Endodermal cell (in vitro differentiated cells): ENCODE results near the gene CACNA1D. TPM values are rescaled to one million over a fixed set of nuclear protein-coding genes. Genes with fewer than 3 reads are reported as not detected.
A peak's percentile ranks its signal among the peaks of the same experiment; 100 is the strongest.

Experiments
- DNase-seq: peaks from one replicate; pipeline ENCODE4 v3.0.0-alpha.2; 2017
- H3K27ac ChIP-seq: 2 replicates; pipeline ENCODE4 v1.5.1; 2013; ENCODE audit warnings: mild to moderate bottlenecking, low read depth, low read length, moderate library complexity
- H3K27me3 ChIP-seq: 2 replicates; pipeline ENCODE4 v1.6.1; 2013; ENCODE audit warnings: mild to moderate bottlenecking, low read length, moderate library complexity; ENCODE audit not compliant: insufficient read depth, control insufficient read depth, poor library complexity, severe bottlenecking
- H3K36me3 ChIP-seq: 2 replicates; pipeline ENCODE4 v1.7.0; 2013; ENCODE audit warnings: mild to moderate bottlenecking, low read length, moderate library complexity; ENCODE audit not compliant: control insufficient read depth, insufficient read depth
- H3K4me1 ChIP-seq: one replicate; pipeline ENCODE4 v1.7.0; 2013; ENCODE audit warnings: low read length; ENCODE audit not compliant: control insufficient read depth, insufficient read depth
- H3K4me3 ChIP-seq: 2 replicates; pipeline ENCODE4 v1.5.1; 2013; ENCODE audit warnings: mild to moderate bottlenecking, low read length, moderate library complexity
- H3K9ac ChIP-seq: 2 replicates; pipeline ENCODE4 v1.6.1; 2013; ENCODE audit warnings: mild to moderate bottlenecking, low read length, moderate library complexity; ENCODE audit not compliant: poor library complexity, severe bottlenecking; ENCODE audit errors: extremely low read depth
- H3K9me3 ChIP-seq: 2 replicates; pipeline ENCODE4 v1.6.1; 2013; ENCODE audit warnings: mild to moderate bottlenecking, low read length, moderate library complexity; ENCODE audit not compliant: control insufficient read depth
- H3K27ac Mint-ChIP-seq: 2 replicates; pipeline ENCODE4 v1.8.0; 2020; ENCODE audit warnings: mixed read lengths
- H3K27me3 Mint-ChIP-seq: 2 replicates; pipeline ENCODE4 v1.8.0; 2021; ENCODE audit warnings: mild to moderate bottlenecking, mixed read lengths; ENCODE audit not compliant: insufficient read depth
- H3K36me3 Mint-ChIP-seq: 2 replicates; pipeline ENCODE4 v1.8.0; 2020; ENCODE audit warnings: low read depth, mixed read lengths
- H3K4me1 Mint-ChIP-seq: 2 replicates; pipeline ENCODE4 v1.8.0; 2020; ENCODE audit warnings: mixed read lengths
- H3K4me3 Mint-ChIP-seq: 2 replicates; pipeline ENCODE4 v1.8.0; 2020; ENCODE audit warnings: mild to moderate bottlenecking, moderate library complexity, mixed read lengths
- H3K9me3 Mint-ChIP-seq: 2 replicates; pipeline ENCODE4 v1.8.0; 2020; ENCODE audit warnings: mild to moderate bottlenecking, mixed read lengths
- WGBS, 2 experiments: methylation state at CpG; one replicate each; pipeline versions ENCODE4 v1.1.5 to v1.1.7; 2013; ENCODE audit warnings: missing lambda C conversion rate in 2 of 2, mixed read lengths in 1 of 2; ENCODE audit not compliant: insufficient coverage in 1 of 2, insufficient read length in 1 of 2; 5-methylcytosine and 5-hydroxymethylcytosine counted together
- total RNA-seq, 2 donors: library from RNA; stranded (reverse); fragmentation: NEBNext Ultra II Directional in 1 of 2; extraction: Animal tissue kit (Norgen Biotek cat#: 25700) in 1 of 2; gene quantifications; 2 replicates in 1 of 2; 3 replicates in 1 of 2; pipeline ENCODE4 v1.2.1, GENCODE V29; 2021
- TF ChIP-seq, protein P1 (sequence below): fragments of 200-600 bp; sonication (generic); conservative IDR thresholded peaks from 2 replicates; pipeline ENCODE4 v1.5.0; 2021; ENCODE audit warnings: antibody characterized with exemption, mild to moderate bottlenecking

The CACNA1D gene
- total RNA-seq, 2 donors from 2014 or later, result 2.2 to 3.8 TPM

GRCh38 chr3:53846851-53847155 lies 352.4 kb downstream of the CACNA1D start:
- Mint-ChIP-seq H3K27me3 (peaks cover 19% of the 10 kb centered on the region), H3K4me1 (peaks cover 34% of the 10 kb centered on the region), H3K4me3 (peak overlapping the region; percentile 66), H3K27ac (no peak overlapping the region), H3K9me3 (no peaks in the 10 kb centered on the region), H3K36me3 (peaks cover 4% of the 10 kb centered on the region)
- Histone ChIP-seq H3K4me1 (peaks cover 17% of the 10 kb centered on the region), H3K36me3 (no peaks in the 10 kb centered on the region), H3K27me3 (peaks cover 18% of the 10 kb centered on the region), H3K9ac (no peak overlapping the region), H3K9me3 (no peaks in the 10 kb centered on the region), H3K4me3 (peak overlapping the region; percentile 81), H3K27ac (no peak overlapping the region)
- TF ChIP-seq, protein P1, sequence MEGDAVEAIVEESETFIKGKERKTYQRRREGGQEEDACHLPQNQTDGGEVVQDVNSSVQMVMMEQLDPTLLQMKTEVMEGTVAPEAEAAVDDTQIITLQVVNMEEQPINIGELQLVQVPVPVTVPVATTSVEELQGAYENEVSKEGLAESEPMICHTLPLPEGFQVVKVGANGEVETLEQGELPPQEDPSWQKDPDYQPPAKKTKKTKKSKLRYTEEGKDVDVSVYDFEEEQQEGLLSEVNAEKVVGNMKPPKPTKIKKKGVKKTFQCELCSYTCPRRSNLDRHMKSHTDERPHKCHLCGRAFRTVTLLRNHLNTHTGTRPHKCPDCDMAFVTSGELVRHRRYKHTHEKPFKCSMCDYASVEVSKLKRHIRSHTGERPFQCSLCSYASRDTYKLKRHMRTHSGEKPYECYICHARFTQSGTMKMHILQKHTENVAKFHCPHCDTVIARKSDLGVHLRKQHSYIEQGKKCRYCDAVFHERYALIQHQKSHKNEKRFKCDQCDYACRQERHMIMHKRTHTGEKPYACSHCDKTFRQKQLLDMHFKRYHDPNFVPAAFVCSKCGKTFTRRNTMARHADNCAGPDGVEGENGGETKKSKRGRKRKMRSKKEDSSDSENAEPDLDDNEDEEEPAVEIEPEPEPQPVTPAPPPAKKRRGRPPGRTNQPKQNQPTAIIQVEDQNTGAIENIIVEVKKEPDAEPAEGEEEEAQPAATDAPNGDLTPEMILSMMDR, result no peak
- no peak for DNase-seq
- 87 to 88% methylated on average over 8 to 10 of the region's 10 CpGs for WGBS, 2 experiments

DNA sequence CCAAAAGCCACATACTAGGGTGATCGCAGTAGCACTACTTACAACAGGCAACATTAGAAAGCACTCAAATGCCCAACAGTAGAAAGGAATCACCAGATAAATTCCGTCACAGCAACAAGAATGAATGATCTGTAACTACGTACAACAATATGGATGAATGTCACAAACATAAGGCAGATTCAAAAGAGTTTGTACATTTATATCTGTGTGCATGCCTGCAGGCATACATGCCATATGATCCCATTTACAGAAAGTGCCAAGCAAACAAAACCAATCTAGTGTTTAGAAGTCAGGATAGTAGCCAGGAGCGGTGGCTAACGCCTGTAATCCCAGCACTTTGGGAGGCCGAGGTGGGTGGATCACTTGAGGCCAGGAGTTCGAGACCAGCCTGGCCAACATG lies 355.5 kb downstream of the CACNA1D start:
- WGBS, 2 experiments, result 94 to 97% methylated on average over 4 to 7 of the region's 7 CpGs
- DNase-seq, result no peak
- Mint-ChIP-seq H3K9me3 (no peaks in the 10 kb centered on the region), H3K27me3 (peaks cover 19% of the 10 kb centered on the region), H3K36me3 (peaks cover 4% of the 10 kb centered on the region), H3K4me1 (peaks cover 6% of the 10 kb centered on the region), H3K4me3 (no peak overlapping the region), H3K27ac (no peak overlapping the region)
- Histone ChIP-seq H3K4me1 (peaks cover 4% of the 10 kb centered on the region), H3K4me3 (no peak overlapping the region), H3K9ac (no peak overlapping the region), H3K9me3 (no peaks in the 10 kb centered on the region), H3K36me3 (no peaks in the 10 kb centered on the region), H3K27me3 (peaks cover 18% of the 10 kb centered on the region), H3K27ac (no peak overlapping the region)
- TF ChIP-seq, protein P1, result no peak

GRCh38 chr3:53850895-53851294 lies 356.5 kb downstream of the CACNA1D start:
- no peak overlapping the region for H3K27ac ChIP-seq
- H3K36me3 Mint-ChIP-seq, result peaks cover 4% of the 10 kb centered on the region
- no peak overlapping the region for H3K9ac ChIP-seq
- DNase-seq, result no peak
- H3K36me3 ChIP-seq, result no peaks in the 10 kb centered on the region
- WGBS, 2 experiments, result 84 to 92% methylated on average over 3 to 5 of the region's 5 CpGs
- no peaks in the 10 kb centered on the region for H3K4me1 Mint-ChIP-seq
- H3K9me3 Mint-ChIP-seq, result no peaks in the 10 kb centered on the region
- no peak overlapping the region for H3K4me3 ChIP-seq
- no peak overlapping the region for H3K4me3 Mint-ChIP-seq
- H3K27me3 Mint-ChIP-seq, result peaks cover 19% of the 10 kb centered on the region
- H3K27me3 ChIP-seq, result peaks cover 18% of the 10 kb centered on the region
- no peaks in the 10 kb centered on the region for H3K9me3 ChIP-seq
- H3K4me1 ChIP-seq, result no peaks in the 10 kb centered on the region
- H3K27ac Mint-ChIP-seq, result no peak overlapping the region
- TF ChIP-seq, protein P1, result no peak
